ENCODE results near the gene TXNL4B.

- TF ChIP-seq, protein P1, sequence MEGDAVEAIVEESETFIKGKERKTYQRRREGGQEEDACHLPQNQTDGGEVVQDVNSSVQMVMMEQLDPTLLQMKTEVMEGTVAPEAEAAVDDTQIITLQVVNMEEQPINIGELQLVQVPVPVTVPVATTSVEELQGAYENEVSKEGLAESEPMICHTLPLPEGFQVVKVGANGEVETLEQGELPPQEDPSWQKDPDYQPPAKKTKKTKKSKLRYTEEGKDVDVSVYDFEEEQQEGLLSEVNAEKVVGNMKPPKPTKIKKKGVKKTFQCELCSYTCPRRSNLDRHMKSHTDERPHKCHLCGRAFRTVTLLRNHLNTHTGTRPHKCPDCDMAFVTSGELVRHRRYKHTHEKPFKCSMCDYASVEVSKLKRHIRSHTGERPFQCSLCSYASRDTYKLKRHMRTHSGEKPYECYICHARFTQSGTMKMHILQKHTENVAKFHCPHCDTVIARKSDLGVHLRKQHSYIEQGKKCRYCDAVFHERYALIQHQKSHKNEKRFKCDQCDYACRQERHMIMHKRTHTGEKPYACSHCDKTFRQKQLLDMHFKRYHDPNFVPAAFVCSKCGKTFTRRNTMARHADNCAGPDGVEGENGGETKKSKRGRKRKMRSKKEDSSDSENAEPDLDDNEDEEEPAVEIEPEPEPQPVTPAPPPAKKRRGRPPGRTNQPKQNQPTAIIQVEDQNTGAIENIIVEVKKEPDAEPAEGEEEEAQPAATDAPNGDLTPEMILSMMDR (IDR thresholded peaks at IDR 0.05; ENCODE audit: low read depth, low read length) = no peak
- no peak for TF ChIP-seq MYC (IDR thresholded peaks at IDR 0.05; ENCODE audit: low read depth, low read length)
- TF ChIP-seq, protein P2, sequence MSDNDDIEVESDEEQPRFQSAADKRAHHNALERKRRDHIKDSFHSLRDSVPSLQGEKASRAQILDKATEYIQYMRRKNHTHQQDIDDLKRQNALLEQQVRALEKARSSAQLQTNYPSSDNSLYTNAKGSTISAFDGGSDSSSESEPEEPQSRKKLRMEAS (IDR thresholded peaks at IDR 0.05; ENCODE audit: low read depth, low read length) = no peak
- TF ChIP-seq POLR2A (IDR thresholded peaks at IDR 0.05; ENCODE audit: extremely low read depth, insufficient read length) = no peak
Measured at GRCh38 chr16:72073560-72074230, 19.7 kb downstream of the TXNL4B start.
